Suprapubic skin (tissue), 3 donors: ENCODE data around the gene CES2.

Experiments used
- POLR2AphosphoS5 ChIP-seq, 3 donors: sonication (generic); formaldehyde crosslinking; IDR thresholded peaks; one replicate each; pipeline ENCODE4 v1.6.1; 2017; ENCODE audit warnings: antibody characterized with exemption in 3 of 3
- TF ChIP-seq, protein P1 (sequence below), 2 donors: fragments of 200-600 bp in 1 of 2; fragments of 450-650 bp in 1 of 2; sonication (generic) in 1 of 2; IDR thresholded peaks; one replicate each; pipeline ENCODE4 v1.5.1; 2016 to 2019; ENCODE audit warnings: antibody characterized with exemption in 2 of 2, mild to moderate bottlenecking in 1 of 2, moderate library complexity in 1 of 2

GRCh38 chr16:66904428-66904845 is 30.9 kb upstream of the CES2 start:
- TF ChIP-seq, protein P1, sequence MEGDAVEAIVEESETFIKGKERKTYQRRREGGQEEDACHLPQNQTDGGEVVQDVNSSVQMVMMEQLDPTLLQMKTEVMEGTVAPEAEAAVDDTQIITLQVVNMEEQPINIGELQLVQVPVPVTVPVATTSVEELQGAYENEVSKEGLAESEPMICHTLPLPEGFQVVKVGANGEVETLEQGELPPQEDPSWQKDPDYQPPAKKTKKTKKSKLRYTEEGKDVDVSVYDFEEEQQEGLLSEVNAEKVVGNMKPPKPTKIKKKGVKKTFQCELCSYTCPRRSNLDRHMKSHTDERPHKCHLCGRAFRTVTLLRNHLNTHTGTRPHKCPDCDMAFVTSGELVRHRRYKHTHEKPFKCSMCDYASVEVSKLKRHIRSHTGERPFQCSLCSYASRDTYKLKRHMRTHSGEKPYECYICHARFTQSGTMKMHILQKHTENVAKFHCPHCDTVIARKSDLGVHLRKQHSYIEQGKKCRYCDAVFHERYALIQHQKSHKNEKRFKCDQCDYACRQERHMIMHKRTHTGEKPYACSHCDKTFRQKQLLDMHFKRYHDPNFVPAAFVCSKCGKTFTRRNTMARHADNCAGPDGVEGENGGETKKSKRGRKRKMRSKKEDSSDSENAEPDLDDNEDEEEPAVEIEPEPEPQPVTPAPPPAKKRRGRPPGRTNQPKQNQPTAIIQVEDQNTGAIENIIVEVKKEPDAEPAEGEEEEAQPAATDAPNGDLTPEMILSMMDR (IDR thresholded peaks at IDR 0.05): no peak
- TF ChIP-seq POLR2AphosphoS5 (IDR thresholded peaks at IDR 0.05): no peak
